ENCODE measurements around the gene ID4.

ID4 gene

GRCh38 chr6:19824058-19824807 is 12.9 kb upstream of the ID4 start:
- Mint-ChIP-seq H3K27me3 (ENCODE audit: low read depth, poor library complexity) (no peaks in the 10 kb centered on the region), H3K9me3 (peaks cover 18% of the 10 kb centered on the region), H3K36me3 (ENCODE audit: low read depth) (peaks cover 10% of the 10 kb centered on the region), H3K4me3 (no peak overlapping the region), H3K4me1 (peaks cover 17% of the 10 kb centered on the region), H3K27ac (no peak overlapping the region)
- TF ChIP-seq CTCF (IDR thresholded peaks at IDR 0.05): no peak
- no peak for DNase-seq

- Mint-ChIP-seq H3K4me3 (no peak overlapping the region), H3K36me3 (ENCODE audit: low read depth) (peaks cover 10% of the 10 kb centered on the region), H3K4me1 (peaks cover 13% of the 10 kb centered on the region), H3K27ac (no peak overlapping the region), H3K27me3 (ENCODE audit: low read depth, poor library complexity) (no peaks in the 10 kb centered on the region), H3K9me3 (peaks cover 18% of the 10 kb centered on the region)
- no peak for TF ChIP-seq CTCF (IDR thresholded peaks at IDR 0.05)
- no peak for DNase-seq
Measured at GRCh38 chr6:19827247-19827646, 9.9 kb upstream of the ID4 start.

GRCh38 chr6:19827903-19828302 is 9.3 kb upstream of the ID4 start:
- no peak for TF ChIP-seq CTCF (IDR thresholded peaks at IDR 0.05)
- Mint-ChIP-seq H3K4me1 (peaks cover 7% of the 10 kb centered on the region), H3K36me3 (ENCODE audit: low read depth) (peaks cover 10% of the 10 kb centered on the region), H3K27ac (no peak overlapping the region), H3K4me3 (no peak overlapping the region), H3K27me3 (ENCODE audit: low read depth, poor library complexity) (no peaks in the 10 kb centered on the region), H3K9me3 (peaks cover 18% of the 10 kb centered on the region)
- DNase-seq: no peak

GRCh38 chr6:19830171-19830570 is 7.0 kb upstream of the ID4 start:
- H3K4me1 Mint-ChIP-seq: peaks cover 13% of the 10 kb centered on the region
- H3K4me3 Mint-ChIP-seq: no peak overlapping the region
- H3K27me3 Mint-ChIP-seq (ENCODE audit: low read depth, poor library complexity): peaks cover 5% of the 10 kb centered on the region
- TF ChIP-seq CTCF (IDR thresholded peaks at IDR 0.05): no peak
- peaks cover 18% of the 10 kb centered on the region for H3K9me3 Mint-ChIP-seq
- peaks cover 10% of the 10 kb centered on the region for H3K36me3 Mint-ChIP-seq (ENCODE audit: low read depth)
- H3K27ac Mint-ChIP-seq: no peak overlapping the region
- no peak for DNase-seq

- no peak overlapping the region for H3K27ac Mint-ChIP-seq
- DNase-seq: no peak
- H3K4me1 Mint-ChIP-seq: peaks cover 22% of the 10 kb centered on the region
- no peak for TF ChIP-seq CTCF (IDR thresholded peaks at IDR 0.05)
- peaks cover 15% of the 10 kb centered on the region for H3K9me3 Mint-ChIP-seq
- no peak overlapping the region for H3K4me3 Mint-ChIP-seq
- H3K27me3 Mint-ChIP-seq (ENCODE audit: low read depth, poor library complexity): peaks cover 5% of the 10 kb centered on the region
- H3K36me3 Mint-ChIP-seq (ENCODE audit: low read depth): peaks cover 7% of the 10 kb centered on the region
Measured at GRCh38 chr6:19831358-19831757, 5.8 kb upstream of the ID4 start.

GRCh38 chr6:19833947-19834346 is 3.2 kb upstream of the ID4 start:
- H3K4me1 Mint-ChIP-seq: peaks cover 30% of the 10 kb centered on the region
- TF ChIP-seq CTCF (IDR thresholded peaks at IDR 0.05): no peak

More at GRCh38 chr6:19833947-19834346, 3.2 kb upstream of the ID4 start:
- Mint-ChIP-seq H3K27ac (no peak overlapping the region), H3K36me3 (ENCODE audit: low read depth) (peaks cover 1% of the 10 kb centered on the region), H3K9me3 (peaks cover 2% of the 10 kb centered on the region), H3K4me3 (no peak overlapping the region), H3K27me3 (ENCODE audit: low read depth, poor library complexity) (peaks cover 5% of the 10 kb centered on the region)
- DNase-seq: no peak
